HG03439 (cell line): ENCODE results near the gene VENTX.

Experiments
- ATAC-seq: cut with Tn5 transposase; IDR thresholded peaks from one replicate; pipeline ENCODE4 v1.9.1; 2021; ENCODE audit warnings: mild to moderate bottlenecking, moderate library complexity; ENCODE audit not compliant: unreplicated experiment

The VENTX gene, protein sequence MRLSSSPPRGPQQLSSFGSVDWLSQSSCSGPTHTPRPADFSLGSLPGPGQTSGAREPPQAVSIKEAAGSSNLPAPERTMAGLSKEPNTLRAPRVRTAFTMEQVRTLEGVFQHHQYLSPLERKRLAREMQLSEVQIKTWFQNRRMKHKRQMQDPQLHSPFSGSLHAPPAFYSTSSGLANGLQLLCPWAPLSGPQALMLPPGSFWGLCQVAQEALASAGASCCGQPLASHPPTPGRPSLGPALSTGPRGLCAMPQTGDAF

DNA sequence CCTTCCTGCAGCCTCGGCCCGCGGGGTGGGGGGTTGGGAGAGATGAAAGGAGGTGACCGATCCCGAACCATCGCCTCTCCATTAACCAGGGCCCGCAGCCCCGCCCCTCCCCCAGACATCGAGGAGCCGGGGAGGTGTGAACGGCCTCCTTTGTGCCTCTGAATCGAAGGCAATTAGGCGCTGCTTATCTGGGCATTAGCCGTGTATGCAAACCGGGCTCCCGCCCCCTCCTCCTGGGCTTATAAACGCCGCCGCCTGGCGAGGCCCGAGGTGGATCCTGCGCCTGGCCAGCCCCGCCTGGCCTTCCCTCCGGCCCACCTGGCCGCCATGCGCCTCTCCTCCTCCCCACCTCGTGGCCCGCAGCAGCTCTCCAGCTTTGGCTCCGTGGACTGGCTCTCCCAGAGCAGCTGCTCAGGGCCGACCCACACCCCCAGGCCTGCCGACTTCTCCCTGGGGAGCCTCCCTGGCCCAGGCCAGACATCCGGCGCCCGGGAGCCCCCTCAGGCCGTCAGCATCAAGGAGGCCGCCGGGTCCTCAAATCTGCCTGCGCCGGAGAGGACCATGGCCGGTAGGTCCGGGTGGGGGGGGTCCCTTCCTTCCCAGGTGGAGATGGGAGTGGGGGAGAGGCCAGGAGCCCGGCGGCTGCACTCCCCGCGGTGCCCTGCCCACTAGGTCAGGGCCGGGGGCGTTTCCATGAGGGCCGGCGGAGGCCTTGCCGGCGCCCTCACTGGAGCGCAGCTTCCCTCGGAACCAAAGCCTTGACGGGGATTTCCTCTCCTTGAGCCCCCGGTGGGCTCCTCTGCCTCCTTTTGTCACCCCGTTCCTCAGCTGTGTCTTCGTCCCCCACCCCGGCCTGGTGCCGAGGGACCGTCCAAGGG, at the start of gene VENTX:
Gene VENTX, plus strand, starts transcription at position 268 of the 878 bp plus-strand sequence. Its CDS starts 60 bp downstream, at position 328.
- no peak for ATAC-seq

DNA sequence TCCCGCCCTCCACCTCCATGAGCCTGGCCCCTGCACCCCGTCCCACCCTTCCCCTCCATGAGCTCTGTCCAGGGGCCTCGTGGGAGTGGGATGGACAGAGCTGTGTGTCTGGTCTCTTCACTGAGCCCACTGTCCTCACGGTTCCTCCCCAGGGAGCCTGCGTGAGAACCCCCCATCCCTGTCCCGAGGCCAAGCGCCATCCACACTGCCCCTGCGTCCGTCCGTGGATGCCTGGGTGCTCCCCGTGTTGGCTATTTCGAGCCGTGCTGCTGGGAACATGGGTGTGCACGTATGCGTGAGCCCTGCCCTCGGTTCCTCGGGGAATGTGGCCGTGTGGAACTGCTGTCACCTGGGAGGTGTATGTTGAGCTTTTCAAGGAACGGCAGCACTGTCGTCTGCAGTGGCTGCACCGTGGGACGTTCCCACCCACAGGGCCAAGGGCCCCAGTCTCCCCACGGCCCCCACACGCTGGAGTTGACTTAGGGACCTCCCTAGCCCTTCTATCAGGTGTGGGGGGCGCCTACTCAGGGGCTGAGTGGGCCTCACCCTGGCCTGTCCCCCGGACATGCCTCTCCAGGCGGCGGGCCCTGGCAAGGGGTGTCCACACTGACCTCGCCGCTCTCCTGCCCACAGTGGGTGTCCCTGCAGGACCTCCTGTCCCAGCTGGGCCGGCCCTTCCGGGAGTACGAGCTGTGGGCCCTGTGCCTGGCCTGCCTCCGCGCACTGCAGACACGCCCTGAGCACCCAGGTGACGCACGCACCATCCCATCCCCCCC, 49.6 kb upstream of the VENTX start:
- no peak for ATAC-seq

DNA sequence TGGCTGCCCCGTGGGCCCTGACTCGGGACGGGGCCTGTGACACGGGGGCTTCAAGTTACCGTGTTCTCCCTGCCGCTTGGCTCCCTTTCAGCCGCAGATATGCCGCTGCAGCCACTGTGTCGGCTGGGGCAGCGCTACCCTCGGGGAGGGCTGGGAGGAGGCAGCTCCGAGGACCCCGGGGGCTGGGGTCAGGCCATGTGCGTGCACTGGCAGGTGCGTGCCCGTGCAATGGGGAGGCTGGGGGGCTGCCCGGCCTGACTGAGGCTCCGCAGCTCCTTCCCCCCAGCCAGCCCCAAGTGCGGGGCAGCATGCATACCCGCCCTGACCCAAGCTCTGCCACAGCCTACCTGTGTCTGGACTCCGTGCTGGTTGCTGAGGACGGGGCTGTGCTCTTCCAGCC, 48.4 kb upstream of the VENTX start:
- ATAC-seq, result no peak

DNA sequence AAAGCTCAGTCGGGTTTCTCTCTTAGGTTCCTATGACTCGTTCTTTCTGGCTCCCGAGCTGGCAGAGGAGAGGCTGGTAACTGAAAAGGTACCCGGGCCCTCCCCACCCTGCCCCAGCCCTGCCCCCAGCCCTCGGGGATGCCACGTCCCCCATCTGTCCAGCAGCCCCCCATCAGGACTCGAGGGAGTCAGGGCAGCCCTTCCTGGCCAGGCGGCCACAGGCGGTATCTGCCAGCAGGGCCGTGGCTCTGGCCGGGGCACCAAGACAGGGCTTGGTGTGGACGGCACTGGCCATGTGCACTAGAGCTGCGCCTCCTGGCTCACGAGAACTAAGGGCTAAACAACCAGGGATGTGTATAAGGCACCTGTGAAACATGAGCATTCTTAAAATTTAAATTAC, 47.9 kb upstream of the VENTX start:
- ATAC-seq, result no peak

DNA sequence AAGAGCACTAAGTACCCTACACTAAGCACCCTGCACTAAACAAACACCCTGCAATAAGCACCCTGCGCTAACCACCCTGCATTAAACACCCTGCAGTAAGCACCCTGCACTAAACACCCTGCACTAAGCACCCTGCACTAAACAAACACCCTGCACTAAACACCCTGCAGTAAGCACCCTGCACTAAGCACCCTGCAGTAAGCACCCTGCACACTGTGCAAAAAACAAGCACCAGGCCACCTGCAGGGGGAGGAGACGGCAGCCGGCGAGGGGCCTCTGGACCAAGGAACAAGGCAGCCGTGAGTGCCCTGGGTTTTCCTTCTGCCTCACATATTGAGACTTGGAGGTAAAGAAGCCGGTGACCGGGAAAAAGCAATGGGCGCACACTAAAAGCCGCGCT, 47.4 kb upstream of the VENTX start:
- ATAC-seq, result no peak

DNA sequence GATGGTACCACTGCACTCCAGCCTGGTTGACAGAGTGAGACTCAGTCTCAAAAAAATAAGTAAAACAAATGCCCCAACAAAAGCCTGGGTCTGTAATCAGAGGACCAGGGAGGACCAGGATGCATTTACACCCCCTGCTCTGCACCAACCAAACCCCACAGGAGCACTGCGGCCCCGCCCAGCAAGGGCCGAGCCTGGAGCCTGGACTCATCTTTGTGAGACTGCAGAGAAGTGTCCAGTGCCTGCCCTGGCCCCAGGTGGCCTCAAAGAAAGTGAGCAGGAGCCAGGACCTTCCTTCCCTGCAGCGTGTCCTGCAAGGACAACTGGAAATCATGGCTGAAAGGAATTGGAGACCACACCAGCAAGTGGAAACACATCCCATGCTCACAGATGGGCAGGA, 46.0 kb upstream of the VENTX start:
- no peak for ATAC-seq

DNA sequence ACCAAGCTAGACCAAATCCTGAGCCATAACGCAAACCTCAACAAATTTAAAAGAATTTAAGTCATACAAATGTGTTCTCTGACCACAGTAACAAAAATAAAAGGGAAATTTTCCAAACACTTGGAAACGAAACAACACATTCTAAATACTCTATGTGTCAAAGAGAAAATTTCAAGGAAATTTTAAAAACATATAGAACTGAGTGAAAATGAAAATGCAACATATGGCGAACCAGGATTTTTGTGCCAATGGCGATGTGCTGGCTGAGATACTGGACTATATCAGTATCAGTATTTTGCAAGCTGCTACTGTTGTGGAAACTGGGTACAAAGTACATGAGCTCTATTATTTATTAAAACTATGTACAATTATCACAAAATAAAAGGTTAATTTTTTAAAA, 43.5 kb upstream of the VENTX start:
- no peak for ATAC-seq

DNA sequence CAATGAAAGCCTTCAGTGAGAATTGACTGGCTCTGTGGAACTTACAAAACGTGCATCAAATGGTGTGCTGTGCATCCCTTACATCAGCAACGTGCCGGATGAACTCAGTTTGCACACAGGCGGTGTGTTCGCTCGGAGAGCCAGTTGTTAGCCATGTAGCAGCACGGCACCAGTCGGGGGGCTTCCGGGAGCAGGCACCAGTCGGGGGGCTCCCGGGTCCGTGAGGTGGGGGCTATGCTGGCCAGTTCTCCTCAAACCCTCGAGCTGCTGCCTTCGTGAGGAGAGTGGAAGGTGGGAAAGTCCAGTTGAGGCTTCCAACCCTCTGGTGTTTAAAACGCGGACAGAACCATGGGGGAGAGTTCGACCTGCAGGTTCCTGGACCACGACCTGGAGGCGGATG, 42.6 kb upstream of the VENTX start:
- ATAC-seq, result no peak

DNA sequence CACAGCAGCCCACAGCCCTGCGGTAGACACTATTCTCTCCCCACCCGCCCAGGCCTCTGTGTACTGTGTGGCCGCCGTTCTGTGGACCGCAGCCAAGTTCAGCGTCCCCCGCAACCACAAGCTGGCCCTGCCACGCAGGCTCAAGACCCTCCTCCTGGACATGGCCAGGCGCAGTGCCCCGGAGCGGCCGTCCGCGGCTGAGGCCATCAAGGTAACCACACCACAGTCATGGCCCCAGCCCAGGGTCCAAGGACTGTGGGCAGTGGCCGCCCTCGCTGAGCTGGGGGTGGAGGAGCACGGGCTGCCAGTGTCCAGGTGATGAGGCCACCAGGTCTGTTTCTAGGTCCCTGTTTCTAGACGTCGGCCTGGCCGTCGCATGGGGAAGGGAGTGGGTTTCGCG, 42.0 kb upstream of the VENTX start:
- ATAC-seq, result no peak

DNA sequence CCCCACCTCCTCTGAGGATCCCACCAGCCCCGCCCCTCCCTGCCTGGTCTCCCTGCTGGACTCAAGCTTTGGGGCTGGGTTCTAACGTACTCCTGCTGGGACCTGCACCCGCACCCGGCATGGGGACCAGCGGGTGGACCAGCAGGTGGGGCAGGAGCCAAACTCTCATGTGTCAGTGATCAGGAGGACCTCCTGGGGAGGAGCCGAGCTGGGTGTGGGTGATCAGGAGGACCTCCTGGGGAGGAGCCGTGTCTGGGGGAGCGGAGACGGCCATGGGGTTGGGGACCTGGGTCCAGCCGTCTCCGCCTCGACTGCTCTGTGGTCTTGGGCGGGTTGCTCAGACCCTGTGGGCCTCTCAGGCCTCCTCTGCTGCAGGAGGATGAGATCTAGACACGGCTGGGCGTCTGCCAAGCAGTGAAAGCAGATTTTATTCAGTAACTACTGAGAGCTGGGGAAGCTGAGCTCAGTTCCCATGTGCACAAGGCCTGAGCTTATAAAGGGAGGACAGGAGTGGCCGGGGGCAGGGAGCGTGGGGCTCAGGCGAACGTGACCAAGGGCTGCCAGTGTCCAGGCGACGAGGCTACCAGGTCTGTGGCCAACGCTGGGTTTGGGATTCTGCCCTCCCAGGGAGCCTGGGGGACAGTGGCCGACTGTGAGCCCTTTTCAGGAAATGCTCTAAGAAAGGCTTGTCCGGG, 41.3 kb upstream of the VENTX start:
- ATAC-seq, result no peak

DNA sequence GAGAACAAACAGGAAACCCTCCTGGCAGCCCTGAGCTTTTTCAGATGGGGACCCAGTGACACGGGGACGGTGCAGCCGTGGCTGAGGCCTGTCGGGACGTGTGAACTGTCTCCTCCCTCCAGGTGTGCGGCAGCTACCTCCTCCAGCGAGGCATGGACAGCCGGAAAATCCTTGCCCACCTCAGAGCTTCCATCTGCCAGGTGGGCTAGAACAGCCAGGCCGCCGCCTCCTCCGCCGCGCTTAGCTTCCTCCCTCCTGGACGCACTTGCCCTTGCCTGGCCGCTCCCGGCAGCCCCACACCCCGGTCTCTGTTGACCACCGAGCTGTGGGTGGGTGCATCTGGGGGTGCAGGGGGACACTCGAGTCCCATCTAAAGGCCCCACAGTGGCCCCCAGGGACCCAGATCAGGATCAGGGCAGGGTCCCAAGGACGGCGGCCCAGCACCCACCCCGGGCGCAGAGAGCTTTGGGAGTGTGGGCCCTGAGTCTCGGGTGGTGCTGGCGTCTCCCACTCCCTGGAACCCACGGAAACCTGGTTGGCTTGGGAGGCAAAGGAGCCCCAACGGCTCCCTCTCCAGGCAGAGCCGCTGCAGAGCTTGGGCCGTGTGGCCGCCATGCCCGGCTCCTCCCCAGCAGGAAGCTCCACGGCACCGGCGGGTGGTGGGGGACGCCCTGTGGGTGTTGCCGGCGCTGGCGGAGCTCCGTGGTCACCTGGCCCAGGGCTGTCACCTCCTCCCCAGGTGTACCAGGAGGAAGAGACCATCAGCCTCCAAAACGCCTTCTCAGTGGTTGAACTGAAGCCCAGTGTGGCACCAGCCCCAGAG, 40.5 kb upstream of the VENTX start:
- no peak for ATAC-seq

DNA sequence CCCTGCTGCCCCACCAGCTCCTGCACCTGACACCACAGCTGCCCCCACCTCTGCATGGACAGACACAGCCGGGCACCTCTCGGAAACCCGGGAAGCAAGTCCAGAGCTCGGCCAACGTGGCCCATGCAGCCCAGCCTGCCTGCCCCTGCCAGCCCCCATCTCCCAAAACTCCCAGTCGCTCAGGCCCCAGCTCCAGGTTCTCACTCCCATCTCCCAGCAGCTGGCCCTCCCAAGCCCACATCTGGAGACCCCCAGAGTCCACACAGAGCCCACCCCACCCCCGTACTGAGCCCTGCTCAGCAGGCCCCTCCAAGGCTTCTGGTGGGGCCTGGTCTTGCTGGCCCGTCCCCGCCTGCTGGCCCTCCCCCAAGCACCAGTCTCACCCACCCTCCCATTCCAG, 39.9 kb upstream of the VENTX start:
- no peak for ATAC-seq

DNA sequence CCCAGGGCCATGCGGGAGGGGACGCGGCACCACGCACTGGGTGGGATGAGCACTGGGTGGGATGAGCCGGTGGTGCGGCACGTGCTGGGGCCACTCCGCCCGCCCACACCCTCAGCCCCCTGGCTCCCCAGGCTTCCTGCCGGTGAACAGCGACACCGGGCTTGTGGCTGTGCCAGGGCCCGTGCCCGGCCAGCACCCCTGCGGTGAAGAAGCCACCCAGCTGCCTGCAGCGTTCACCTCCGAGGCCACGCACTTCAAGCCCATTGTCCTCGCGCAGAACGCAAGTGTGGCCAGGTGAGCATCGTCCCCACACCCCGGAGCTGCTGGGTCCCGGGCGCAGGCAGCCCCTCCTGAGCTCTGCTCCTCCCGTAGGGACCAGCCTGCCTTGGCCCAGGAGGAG, 39.4 kb upstream of the VENTX start:
- no peak for ATAC-seq

DNA sequence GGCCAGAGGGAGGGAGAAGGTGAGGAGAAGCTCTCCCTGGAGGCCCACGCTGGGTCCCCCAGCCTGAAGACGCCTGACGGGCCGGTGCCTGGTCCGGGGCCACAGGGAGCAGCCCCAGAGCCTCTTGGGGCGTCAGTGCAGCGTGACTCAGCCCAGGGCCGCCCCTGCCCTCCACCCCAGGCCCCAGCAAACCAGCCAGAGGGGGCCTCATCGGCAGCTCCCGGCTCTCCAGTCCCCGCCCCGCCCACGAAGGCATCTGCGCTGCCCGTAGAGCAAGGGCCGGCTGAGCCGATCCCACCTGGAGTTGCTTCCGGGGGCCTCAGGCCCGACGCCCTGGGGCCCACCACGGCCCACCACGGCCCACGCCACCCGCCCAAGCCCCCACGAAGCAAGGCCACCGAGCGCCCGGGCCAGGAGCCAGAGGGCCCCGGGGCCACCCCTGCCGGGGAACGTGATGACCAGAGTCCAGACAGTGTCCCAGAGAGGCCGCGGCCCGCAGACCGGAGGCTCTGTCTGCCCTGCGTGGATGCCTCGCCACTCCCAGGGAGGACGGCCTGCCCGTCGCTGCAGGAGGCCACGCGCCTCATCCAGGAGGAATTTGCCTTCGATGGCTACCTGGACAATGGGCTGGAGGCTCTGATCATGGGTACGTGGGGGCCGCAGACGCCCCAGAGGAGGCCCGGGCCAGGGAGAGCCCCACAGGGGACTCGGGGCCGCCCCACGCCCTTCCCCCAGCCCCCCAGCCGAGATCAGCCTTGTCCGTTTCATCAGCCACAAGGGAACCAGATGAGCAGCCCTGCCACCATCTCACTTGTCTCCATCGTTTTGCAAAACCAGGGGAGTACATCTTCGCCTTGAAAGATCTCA, 38.8 kb upstream of the VENTX start:
- no peak for ATAC-seq

DNA sequence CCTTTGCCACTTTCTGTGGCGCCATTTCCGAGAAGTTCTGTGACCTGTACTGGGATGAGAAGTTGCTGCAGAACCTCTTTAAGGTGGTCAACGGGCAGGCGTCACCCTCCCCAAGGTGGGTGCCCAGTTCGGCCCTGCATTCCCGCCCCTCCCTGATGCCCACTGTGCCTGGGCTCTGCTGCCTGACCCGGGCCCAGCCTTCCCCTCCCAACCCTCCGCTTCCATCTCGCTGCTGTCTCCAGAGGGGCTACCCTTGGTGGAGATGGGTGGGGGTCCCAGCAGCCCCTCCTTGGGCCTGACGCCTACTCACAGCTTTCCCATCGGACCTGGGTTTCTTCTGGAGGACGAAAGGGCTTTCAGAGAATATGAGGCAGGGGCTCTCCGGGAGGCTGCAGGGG, 38.2 kb upstream of the VENTX start:
- no peak for ATAC-seq

DNA sequence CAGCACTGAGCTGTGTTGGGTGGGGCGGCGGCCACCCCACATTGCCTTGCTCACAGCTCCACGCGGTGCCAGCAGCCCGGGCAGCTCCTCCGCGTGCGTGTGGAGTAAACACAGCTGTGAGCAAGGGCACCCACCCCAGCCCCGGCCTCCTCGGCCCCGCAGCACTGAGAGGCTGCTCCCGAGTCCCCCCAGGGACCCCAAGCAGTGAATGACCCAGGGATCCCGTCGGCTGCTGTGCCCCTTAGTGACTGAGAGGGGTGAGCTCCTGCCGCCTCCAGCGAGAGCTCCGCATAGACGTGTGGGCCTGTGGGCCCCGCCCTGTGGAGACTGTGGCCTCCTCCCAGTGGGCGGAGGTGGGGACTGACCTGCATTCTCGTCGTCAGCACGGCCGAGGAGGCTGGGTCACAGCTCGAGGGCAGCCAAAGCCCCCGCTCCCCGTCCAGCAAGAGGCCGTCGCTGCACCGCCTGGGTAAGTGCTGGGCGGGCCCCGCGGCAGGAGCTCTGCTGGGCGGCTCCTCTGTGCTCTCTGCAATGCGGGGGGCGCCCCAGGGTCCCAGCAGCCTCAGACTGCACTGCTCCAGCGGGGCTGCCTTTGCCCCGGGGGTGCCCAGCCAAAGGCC, 37.6 kb upstream of the VENTX start:
- ATAC-seq, result no peak

DNA sequence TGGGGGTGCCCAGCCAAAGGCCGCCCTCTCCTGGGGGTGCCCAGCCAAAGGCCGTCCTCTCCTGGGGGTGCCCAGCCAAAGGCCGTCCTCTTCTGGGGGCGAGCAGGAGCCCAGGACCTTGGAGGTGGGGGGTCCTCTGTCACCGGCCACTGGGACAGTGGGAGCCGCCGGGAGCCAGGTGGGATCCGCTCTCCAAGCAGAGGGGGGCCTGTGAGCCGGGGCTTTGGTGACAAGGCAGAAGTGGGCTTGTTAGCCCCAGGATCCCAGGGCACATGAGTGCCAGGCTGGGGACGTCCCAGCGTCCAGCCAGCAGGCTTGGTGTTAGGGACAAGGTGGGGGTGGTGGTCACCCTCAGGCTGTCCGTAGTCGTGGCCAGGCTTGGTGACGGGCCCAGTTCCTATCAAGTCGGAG, 37.0 kb upstream of the VENTX start:
- no peak for ATAC-seq

DNA sequence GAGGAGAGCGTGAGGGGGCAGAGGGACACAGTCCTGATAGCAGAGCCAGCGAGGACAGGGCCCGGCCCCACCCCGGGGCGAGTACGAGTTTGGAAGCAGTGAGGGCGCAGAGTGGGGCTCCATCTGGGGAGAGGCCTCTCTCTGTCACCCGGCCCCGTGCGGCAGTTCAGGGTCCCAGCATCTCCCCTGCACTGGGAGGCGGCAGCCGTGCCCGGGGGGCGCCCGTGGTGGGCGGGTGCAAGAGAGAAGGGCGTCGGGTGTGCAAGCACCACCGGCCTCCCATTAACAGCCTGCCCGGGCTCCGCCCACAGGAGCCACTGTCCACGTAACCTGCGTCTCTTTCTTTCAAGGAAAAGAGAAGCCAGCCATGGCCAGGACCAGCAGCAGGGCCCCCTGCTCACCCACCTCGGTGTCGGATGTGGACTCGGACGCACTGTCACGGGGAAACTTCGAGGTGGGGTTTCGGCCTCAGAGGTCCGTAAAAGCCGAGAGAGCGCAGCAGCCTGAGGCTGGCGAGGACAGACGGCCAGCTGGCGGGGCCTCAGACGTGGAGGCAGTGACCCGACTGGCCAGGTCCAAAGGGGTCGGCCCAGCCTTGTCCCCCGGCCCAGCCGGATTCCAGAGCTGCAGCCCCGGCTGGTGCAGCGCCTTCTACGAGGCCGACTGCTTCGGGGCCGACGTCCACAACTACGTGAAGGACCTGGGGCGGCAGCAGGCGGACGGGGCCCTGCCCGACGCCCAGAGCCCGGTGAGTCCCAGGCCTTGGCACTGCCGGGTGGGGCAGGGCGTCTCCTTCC, 36.3 kb upstream of the VENTX start:
- ATAC-seq, result no peak
